Kidney epithelial cell (primary cell): ENCODE results near the gene RAB40A. TPM values are rescaled to one million over a fixed set of nuclear protein-coding genes. Genes with fewer than 3 reads are reported as not detected.
"Not testable (repeated sequence)": the region's sequence is repeated elsewhere in the genome, so short reads cannot be mapped to it uniquely, and the experiment has no call there.

ENCODE experiments used
- DNase-seq: peaks from one replicate; pipeline ENCODE4 v3.0.0-alpha.2; 2010; ENCODE audit warnings: low read depth
- H3K27me3 ChIP-seq: 2 replicates; pipeline ENCODE4 v1.6.0; 2011; ENCODE audit warnings: low read length; ENCODE audit not compliant: control insufficient read depth, insufficient read depth
- H3K36me3 ChIP-seq: 2 replicates; pipeline ENCODE4 v1.5.1; 2011; ENCODE audit warnings: low read length; ENCODE audit not compliant: control insufficient read depth, insufficient read depth
- H3K4me3 ChIP-seq: 2 replicates; pipeline ENCODE4 v1.5.1; 2011; ENCODE audit warnings: low read depth, mild to moderate bottlenecking, control low read depth, low read length
- total RNA-seq: library from RNA; depleted of rRNA; stranded (reverse); fragments of >200 nt; gene quantifications from 2 replicates; pipeline ENCODE4 v1.2.3, GENCODE V29; 2015
- TF ChIP-seq, protein P1 (sequence below): IDR thresholded peaks from 2 replicates; pipeline ENCODE4 v1.5.1; 2011; ENCODE audit warnings: mild to moderate bottlenecking, moderate library complexity, low read length, control low read depth, inconsistent platforms; ENCODE audit not compliant: insufficient read depth, poor library complexity, severe bottlenecking

RAB40A gene
- total RNA-seq, 1 donor from 2014 or later: 0.13 TPM

GRCh38 chrX:103467156-103467555 is 52.1 kb downstream of the RAB40A start:
- Histone ChIP-seq H3K27me3 (no peaks in the 10 kb centered on the region), H3K36me3 (no peaks in the 10 kb centered on the region), H3K4me3 (no peak overlapping the region)
- no peak for DNase-seq
- TF ChIP-seq, protein P1, sequence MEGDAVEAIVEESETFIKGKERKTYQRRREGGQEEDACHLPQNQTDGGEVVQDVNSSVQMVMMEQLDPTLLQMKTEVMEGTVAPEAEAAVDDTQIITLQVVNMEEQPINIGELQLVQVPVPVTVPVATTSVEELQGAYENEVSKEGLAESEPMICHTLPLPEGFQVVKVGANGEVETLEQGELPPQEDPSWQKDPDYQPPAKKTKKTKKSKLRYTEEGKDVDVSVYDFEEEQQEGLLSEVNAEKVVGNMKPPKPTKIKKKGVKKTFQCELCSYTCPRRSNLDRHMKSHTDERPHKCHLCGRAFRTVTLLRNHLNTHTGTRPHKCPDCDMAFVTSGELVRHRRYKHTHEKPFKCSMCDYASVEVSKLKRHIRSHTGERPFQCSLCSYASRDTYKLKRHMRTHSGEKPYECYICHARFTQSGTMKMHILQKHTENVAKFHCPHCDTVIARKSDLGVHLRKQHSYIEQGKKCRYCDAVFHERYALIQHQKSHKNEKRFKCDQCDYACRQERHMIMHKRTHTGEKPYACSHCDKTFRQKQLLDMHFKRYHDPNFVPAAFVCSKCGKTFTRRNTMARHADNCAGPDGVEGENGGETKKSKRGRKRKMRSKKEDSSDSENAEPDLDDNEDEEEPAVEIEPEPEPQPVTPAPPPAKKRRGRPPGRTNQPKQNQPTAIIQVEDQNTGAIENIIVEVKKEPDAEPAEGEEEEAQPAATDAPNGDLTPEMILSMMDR: no peak

DNA sequence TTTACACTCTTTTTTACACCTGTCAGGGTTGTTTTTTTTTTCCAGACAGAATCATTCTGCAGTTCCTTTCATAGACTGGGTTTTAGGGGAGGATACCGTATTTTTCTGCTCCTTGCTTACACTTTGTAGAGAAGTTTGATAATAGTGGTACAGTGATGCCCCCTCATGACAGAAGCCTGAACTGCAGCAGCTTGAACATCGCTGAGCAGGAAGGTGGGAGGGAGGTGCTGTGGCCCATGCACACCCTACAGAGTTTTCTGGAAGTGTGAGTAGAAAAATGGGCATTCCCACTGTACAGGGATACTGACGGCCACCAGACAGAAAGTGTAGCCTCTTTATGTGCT is 54.5 kb downstream of the RAB40A start:
- H3K36me3 ChIP-seq: no peaks in the 10 kb centered on the region
- TF ChIP-seq, protein P1: peak; percentile 65
- H3K4me3 ChIP-seq: no peak overlapping the region
- no peak for DNase-seq
- H3K27me3 ChIP-seq: no peaks in the 10 kb centered on the region

DNA sequence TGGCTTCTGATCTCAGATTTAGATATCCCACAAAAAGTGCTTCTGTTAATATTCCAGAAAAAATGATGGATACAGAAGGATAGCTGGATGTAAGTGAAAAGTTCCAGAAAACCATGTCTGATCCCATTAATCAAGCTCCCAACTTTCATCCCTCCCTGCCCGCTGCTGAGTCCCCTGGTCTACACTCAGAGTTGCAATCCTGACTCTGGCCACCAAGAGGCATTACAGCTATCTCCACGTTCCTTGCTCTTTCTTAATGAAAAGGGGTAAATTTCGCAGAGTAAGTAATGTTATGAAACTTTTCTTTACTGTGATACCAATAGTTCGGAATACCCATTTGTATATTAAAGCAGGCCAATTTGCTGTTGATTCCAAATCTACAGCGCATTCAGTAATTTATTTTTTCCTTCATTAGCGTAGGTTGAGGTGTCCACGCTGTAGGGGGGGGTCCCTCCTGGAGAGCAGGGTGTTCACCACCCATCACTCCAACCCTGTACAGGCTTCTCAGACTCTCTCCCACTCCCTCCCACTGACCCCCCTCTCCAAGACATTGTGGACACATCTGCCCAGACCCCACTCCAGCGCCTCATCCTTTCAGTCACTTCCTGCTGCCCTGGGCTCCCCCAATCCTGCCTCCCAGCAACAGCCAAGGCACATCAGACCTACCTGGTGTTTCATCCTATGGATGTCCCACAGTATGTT is 55.1 kb downstream of the RAB40A start:
- Histone ChIP-seq H3K27me3 (no peaks in the 10 kb centered on the region), H3K36me3 (no peaks in the 10 kb centered on the region), H3K4me3 (no peak overlapping the region)
- TF ChIP-seq, protein P1: peak; percentile 22
- no peak for DNase-seq

DNA sequence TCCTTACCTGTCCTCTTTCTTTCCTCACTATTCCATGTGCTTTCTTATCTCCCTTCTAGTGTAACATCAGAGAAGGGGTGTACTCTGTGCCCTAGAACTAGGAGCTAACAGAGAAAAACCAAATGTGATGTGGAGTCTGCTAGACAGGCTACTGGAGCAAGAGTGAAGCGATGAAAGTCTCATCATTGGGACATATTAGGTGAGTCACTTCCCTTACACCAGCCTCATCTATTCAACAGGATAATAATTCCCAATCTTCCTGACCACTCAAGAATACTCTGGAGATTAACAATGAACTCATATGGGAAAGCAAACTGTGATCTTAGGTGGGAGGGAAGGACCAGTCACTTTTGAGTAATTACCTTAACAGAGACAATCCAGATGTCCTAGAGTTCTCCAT is 58.1 kb downstream of the RAB40A start:
- no peak overlapping the region for H3K4me3 ChIP-seq
- TF ChIP-seq, protein P1: no peak
- DNase-seq: no peak
- no peaks in the 10 kb centered on the region for H3K36me3 ChIP-seq
- H3K27me3 ChIP-seq: no peaks in the 10 kb centered on the region

DNA sequence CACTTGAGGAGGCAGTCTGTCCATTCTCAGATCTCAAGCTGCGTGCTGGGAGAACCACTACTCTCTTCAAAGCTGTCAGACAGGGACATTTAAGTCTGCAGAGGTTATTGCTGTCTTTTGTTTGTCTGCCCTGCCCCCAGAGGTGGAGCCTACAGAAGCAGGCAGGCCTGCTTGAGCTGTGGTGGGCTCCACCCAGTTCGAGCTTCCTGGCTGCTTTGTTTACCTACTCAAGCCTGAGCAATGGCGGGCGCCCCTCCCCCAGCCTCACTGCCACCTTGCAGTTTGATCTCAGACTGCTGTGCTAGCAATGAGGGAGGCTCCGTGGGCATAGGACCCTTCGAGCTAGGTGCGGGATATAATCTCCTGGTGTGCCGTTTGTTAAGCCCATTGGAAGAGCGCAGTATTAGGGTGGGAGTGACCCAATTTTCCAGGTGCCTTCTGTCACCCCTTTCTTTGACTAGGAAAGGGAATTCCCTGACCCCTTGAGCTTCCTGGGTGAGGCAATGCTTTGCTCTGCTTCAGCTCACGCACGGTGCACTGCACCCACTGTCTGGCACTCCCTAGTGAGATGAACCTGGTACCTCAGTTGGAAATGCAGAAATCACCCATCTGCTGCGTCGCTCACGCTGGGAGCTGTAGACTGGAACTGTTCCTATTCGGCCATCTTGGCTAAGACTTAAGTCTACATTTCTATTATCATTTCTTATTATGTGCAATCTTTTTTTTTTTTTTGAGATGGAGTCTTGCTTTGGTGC is 59.1 kb downstream of the RAB40A start:
- not testable (repeated sequence) for H3K27me3 ChIP-seq, H3K36me3 ChIP-seq, H3K4me3 ChIP-seq, DNase-seq

DNA sequence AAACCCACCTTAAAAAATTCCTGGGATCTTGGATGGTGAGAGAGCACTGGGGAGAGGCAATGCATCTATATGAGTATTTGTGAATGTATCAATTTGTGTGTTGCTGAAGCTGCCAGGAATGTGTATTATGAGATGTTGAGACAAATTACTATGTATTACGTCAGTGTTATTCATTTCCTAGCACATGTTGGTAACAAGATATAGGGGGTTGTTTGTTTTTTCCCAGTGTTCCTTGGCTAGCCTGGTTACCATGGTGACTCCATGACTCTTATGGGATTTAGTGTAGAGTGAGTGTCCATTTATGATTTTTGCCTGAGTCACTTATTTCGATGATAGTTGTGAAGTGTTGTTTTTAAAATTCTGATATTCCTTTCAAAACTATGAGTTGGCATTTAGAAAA is 65.6 kb downstream of the RAB40A start:
- TF ChIP-seq, protein P1: no peak
- Histone ChIP-seq H3K4me3 (no peak overlapping the region), H3K27me3 (no peaks in the 10 kb centered on the region), H3K36me3 (no peaks in the 10 kb centered on the region)
- peak; percentile 26 for DNase-seq

Other genes starting within 250 kb of the RAB40A start
- 0.21 TPM in 1 of 2 replicates, not detected in the other for gene TCEAL5, start 242.7 kb downstream of the RAB40A start, total RNA-seq
- 74.2 and 81.3 TPM in 2 replicates for gene BEX2, start 208.5 kb downstream of the RAB40A start, total RNA-seq
- gene TCEAL7, start 189.2 kb downstream of the RAB40A start, total RNA-seq: 23.1 and 40.1 TPM in 2 replicates
- 99.1 and 154 TPM in 2 replicates for gene TCEAL9, start 163.0 kb downstream of the RAB40A start, total RNA-seq
- gene BEX3, start 143.0 kb downstream of the RAB40A start, total RNA-seq: 143 and 164 TPM in 2 replicates
- gene TCEAL4, start 66.0 kb upstream of the RAB40A start, total RNA-seq: 51.0 and 62.0 TPM in 2 replicates
- gene TCEAL3, start 88.5 kb upstream of the RAB40A start, total RNA-seq: 10.5 and 14.9 TPM in 2 replicates
- 13.3 and 19.0 TPM in 2 replicates for gene TCEAL1, start 109.5 kb upstream of the RAB40A start, total RNA-seq
- gene MORF4L2, start 167.2 kb upstream of the RAB40A start, total RNA-seq: 297 and 373 TPM in 2 replicates
- not detected in 2 replicates for gene TMEM31, start 191.4 kb upstream of the RAB40A start, total RNA-seq